Small intestine (tissue), 7 donors: ENCODE results near the gene FHIT. TPM values are rescaled to one million over a fixed set of nuclear protein-coding genes. Genes with fewer than 3 reads are reported as not detected.

Source experiments
- DNase-seq, 2 donors: peaks; one replicate each; pipeline versions ENCODE4 v3.0.0 to v3.0.0-alpha.2; 2013
- FAIRE-seq: peaks from 2 replicates; lab custom pipeline; 2012; peaks lifted over from hg19 to GRCh38; lab: Jason Lieb, UNC
- H3K27ac ChIP-seq, 3 donors: one replicate each; pipeline ENCODE4 v1.5.1; 2013; ENCODE audit warnings: low read length in 2 of 3, mild to moderate bottlenecking in 2 of 3, control low read depth in 1 of 3, inconsistent platforms in 1 of 3, low read depth in 1 of 3, moderate library complexity in 1 of 3
- H3K27me3 ChIP-seq, 3 donors: one replicate each; pipeline ENCODE4 v1.6.1; 2013; ENCODE audit warnings: low read length in 3 of 3, inconsistent platforms in 1 of 3; ENCODE audit not compliant: control insufficient read depth in 3 of 3, insufficient read depth in 3 of 3
- H3K36me3 ChIP-seq, 3 donors: one replicate each; pipeline ENCODE4 v1.6.1; 2013; ENCODE audit warnings: low read length in 3 of 3, inconsistent platforms in 1 of 3, low read depth in 1 of 3, mild to moderate bottlenecking in 1 of 3, moderate library complexity in 1 of 3; ENCODE audit not compliant: control insufficient read depth in 3 of 3, insufficient read depth in 2 of 3
- H3K4me1 ChIP-seq, 3 donors: one replicate each; pipeline ENCODE4 v1.6.1; 2013; ENCODE audit warnings: low read length in 2 of 3, inconsistent platforms in 1 of 3, low read depth in 1 of 3, mild to moderate bottlenecking in 1 of 3, moderate library complexity in 1 of 3; ENCODE audit not compliant: control insufficient read depth in 3 of 3, insufficient read depth in 2 of 3
- H3K4me3 ChIP-seq, 3 donors: one replicate each; pipeline ENCODE4 v1.5.1; 2013; ENCODE audit warnings: low read length in 3 of 3, control low read depth in 1 of 3, inconsistent platforms in 1 of 3, low read depth in 1 of 3, mild to moderate bottlenecking in 1 of 3, moderate library complexity in 1 of 3
- H3K9me3 ChIP-seq, 2 donors: one replicate each; pipeline ENCODE4 v1.6.1; 2013; ENCODE audit warnings: low read depth in 1 of 2, low read length in 1 of 2; ENCODE audit not compliant: control insufficient read depth in 2 of 2, insufficient read depth in 1 of 2
- WGBS, 3 donors: extraction: QIAGEN DNeasy Blood & Tissue Kit; methylation state at CpG; one replicate each; pipeline ENCODE4 v1.1.7; 2013; 5-methylcytosine and 5-hydroxymethylcytosine counted together
- polyA plus RNA-seq, 4 donors: library from polyadenylated mRNA; stranded (reverse) in 3 of 4; unstranded in 1 of 4; fragments of 200-250 nt in 3 of 4; fragments of 120-200 nt in 1 of 4; gene quantifications; one replicate each; pipeline versions ENCODE4 v1.2.1 to v1.2.3, GENCODE V29; 2013
- donor health status: healthy with polysubstance abuse.
- donor health status: control.
- donor health status: control.
- donor health status: Bipolar disorder and iron deficiency.
- donor health status: healthy.

Gene FHIT
- polyA plus RNA-seq, 4 donors = 4.4 to 30.4 (median 7.0) TPM

- 85 to 90% (median 87%) methylated on average over 10 of the region's 10 CpGs for WGBS, 3 donors
- FAIRE-seq = no peak
Observed at GRCh38 chr3:60574046-60574769, 677.0 kb downstream of the FHIT start.

GRCh38 chr3:60573494-60573893 is 677.8 kb downstream of the FHIT start:
- no peaks in the 10 kb centered on the region for H3K27me3 ChIP-seq
- no peak overlapping the region for H3K4me3 ChIP-seq
- H3K27ac ChIP-seq = no peak overlapping the region
- H3K9me3 ChIP-seq = no peaks in the 10 kb centered on the region
- WGBS, 3 donors = 71 to 79% (median 78%) methylated on average over 9 of the region's 9 CpGs
- H3K4me1 ChIP-seq = no peaks in the 10 kb centered on the region
- no peak for DNase-seq
- H3K36me3 ChIP-seq = no peaks in the 10 kb centered on the region
- FAIRE-seq = no peak

More at GRCh38 chr3:60574046-60574769, 677.0 kb downstream of the FHIT start:
- H3K4me3 ChIP-seq = no peak overlapping the region
- no peak for DNase-seq
- no peaks in the 10 kb centered on the region for H3K27me3 ChIP-seq
- no peak overlapping the region for H3K27ac ChIP-seq
- H3K36me3 ChIP-seq = no peaks in the 10 kb centered on the region
- H3K4me1 ChIP-seq = no peaks in the 10 kb centered on the region
- no peaks in the 10 kb centered on the region for H3K9me3 ChIP-seq

- Histone ChIP-seq H3K4me3 (no peak overlapping the region), H3K36me3 (no peaks in the 10 kb centered on the region), H3K27me3 (no peaks in the 10 kb centered on the region), H3K4me1 (no peaks in the 10 kb centered on the region), H3K9me3 (no peaks in the 10 kb centered on the region), H3K27ac (no peak overlapping the region)
- FAIRE-seq (no peak), DNase-seq (no peak)
- WGBS, 3 donors = 87 to 94% (median 87%) methylated on average over 2 of the region's 2 CpGs
Observed at GRCh38 chr3:60571511-60571910, 679.7 kb downstream of the FHIT start.

- Histone ChIP-seq H3K27ac (no peak overlapping the region), H3K4me3 (no peak overlapping the region), H3K4me1 (no peaks in the 10 kb centered on the region), H3K9me3 (no peaks in the 10 kb centered on the region), H3K36me3 (no peaks in the 10 kb centered on the region), H3K27me3 (no peaks in the 10 kb centered on the region)
- 91 to 96% (median 93%) methylated on average over 3 of the region's 3 CpGs for WGBS, 3 donors
- FAIRE-seq (no peak), DNase-seq (no peak)
Observed at GRCh38 chr3:60557122-60557521, 694.1 kb downstream of the FHIT start.

GRCh38 chr3:60555686-60556354 is 695.4 kb downstream of the FHIT start:
- H3K4me1 ChIP-seq = no peaks in the 10 kb centered on the region
- H3K27ac ChIP-seq = no peak overlapping the region
- H3K36me3 ChIP-seq = no peaks in the 10 kb centered on the region
- 71 to 90% (median 82%) methylated on average over 4 of the region's 4 CpGs for WGBS, 3 donors
- no peaks in the 10 kb centered on the region for H3K9me3 ChIP-seq
- no peak for DNase-seq
- H3K27me3 ChIP-seq = no peaks in the 10 kb centered on the region
- no peak for FAIRE-seq
- H3K4me3 ChIP-seq = no peak overlapping the region

GRCh38 chr3:60553144-60553543 is 698.1 kb downstream of the FHIT start:
- no peak for DNase-seq
- Histone ChIP-seq H3K36me3 (no peaks in the 10 kb centered on the region), H3K4me3 (no peak overlapping the region), H3K9me3 (no peaks in the 10 kb centered on the region), H3K27ac (no peak overlapping the region), H3K27me3 (no peaks in the 10 kb centered on the region), H3K4me1 (no peaks in the 10 kb centered on the region)
- FAIRE-seq = no peak
- WGBS, 3 donors = 82 to 98% (median 85%) methylated on average over 3 of the region's 3 CpGs

- DNase-seq (no peak), FAIRE-seq (no peak)
- H3K4me3 ChIP-seq = no peak overlapping the region
- H3K27ac ChIP-seq = no peak overlapping the region
- no peaks in the 10 kb centered on the region for H3K9me3 ChIP-seq
- no peaks in the 10 kb centered on the region for H3K27me3 ChIP-seq
- no peaks in the 10 kb centered on the region for H3K36me3 ChIP-seq
- 86 to 90% (median 87%) methylated on average over 2 of the region's 2 CpGs for WGBS, 3 donors
- no peaks in the 10 kb centered on the region for H3K4me1 ChIP-seq
Observed at GRCh38 chr3:60552581-60552980, 698.7 kb downstream of the FHIT start.

- H3K9me3 ChIP-seq = no peaks in the 10 kb centered on the region
- DNase-seq = no peak
- H3K36me3 ChIP-seq = no peaks in the 10 kb centered on the region
- no peak for FAIRE-seq
- H3K4me3 ChIP-seq = no peak overlapping the region
- WGBS, 3 donors = 86 to 90% (median 87%) methylated on average over 2 of the region's 5 CpGs
- H3K27ac ChIP-seq = no peak overlapping the region
- H3K4me1 ChIP-seq = no peaks in the 10 kb centered on the region
- no peaks in the 10 kb centered on the region for H3K27me3 ChIP-seq
Observed at GRCh38 chr3:60551455-60552209, 699.6 kb downstream of the FHIT start.
